Prostate gland (tissue), 2 donors: ENCODE results near the gene PRKAG2. TPM values are rescaled to one million over a fixed set of nuclear protein-coding genes. Genes with fewer than 3 reads are reported as not detected.
"Not testable (repeated sequence)": the region's sequence is repeated elsewhere in the genome, so short reads cannot be mapped to it uniquely, and the experiment has no call there.

Source experiments
- DNase-seq: peaks from one replicate; pipeline ENCODE4 v3.0.0-alpha.2; 2019; ENCODE audit warnings: low spot score
- H3K27ac ChIP-seq, 2 donors: fragments of 200-600 bp; sonication (generic); 2 replicates each; pipeline ENCODE4 v1.5.1; 2017 to 2019
- H3K27me3 ChIP-seq: fragments of 200-600 bp; sonication (generic); replicated peaks from 2 replicates; pipeline ENCODE4 v1.5.1; 2019; ENCODE audit not compliant: insufficient read depth
- H3K36me3 ChIP-seq, 2 donors: fragments of 200-600 bp; sonication (generic); 1 replicate in 1 of 2; 2 replicates in 1 of 2; pipeline versions ENCODE4 v1.5.1 to v1.8.1; 2017 to 2019
- H3K4me1 ChIP-seq: fragments of 200-600 bp; sonication (generic); replicated peaks from 2 replicates; pipeline ENCODE4 v1.5.1; 2019
- H3K4me3 ChIP-seq, 2 donors: fragments of 200-600 bp; sonication (generic); 2 replicates each; pipeline ENCODE4 v1.5.1; 2017 to 2019
- H3K9me3 ChIP-seq: fragments of 200-600 bp; sonication (generic); 2 replicates; pipeline ENCODE4 v1.5.1; 2017
- POLR2A ChIP-seq: fragments of 450-650 bp; IDR thresholded peaks from one replicate; pipeline ENCODE4 v1.6.1; 2016; ENCODE audit warnings: antibody characterized with exemption, mild to moderate bottlenecking
- POLR2AphosphoS5 ChIP-seq: sonication (generic); formaldehyde crosslinking; IDR thresholded peaks from one replicate; pipeline ENCODE4 v1.6.1; 2017; ENCODE audit warnings: antibody characterized with exemption
- WGBS: methylation state at CpG from one replicate; pipeline ENCODE4 v1.1.5; 2018; 5-methylcytosine and 5-hydroxymethylcytosine counted together
- intact Hi-C: fragments of 100-400 bp; cut with DNase I; formaldehyde crosslinking; loops from one replicate; pipeline ENCODE4 v1.14.2; 2022
- total RNA-seq, 2 donors: library from RNA; depleted of rRNA; stranded (reverse); fragments of >200 nt; gene quantifications; one replicate each; pipeline ENCODE4 v1.1.0, GENCODE V29; 2016
- TF ChIP-seq, protein P1 (sequence below), 4 experiments: fragments of 200-600 bp in 2 of 4; fragments of 450-650 bp in 2 of 4; sonication (generic) in 2 of 4; IDR thresholded peaks; 1 replicate in 3 of 4; 2 replicates in 1 of 4; pipeline ENCODE4 v1.5.1; 2016 to 2019; ENCODE audit warnings: antibody characterized with exemption in 4 of 4, mild to moderate bottlenecking in 2 of 4, moderate library complexity in 2 of 4

Gene PRKAG2
- total RNA-seq, 2 donors from 2014 or later, result 31.6 to 38.1 TPM

DNA sequence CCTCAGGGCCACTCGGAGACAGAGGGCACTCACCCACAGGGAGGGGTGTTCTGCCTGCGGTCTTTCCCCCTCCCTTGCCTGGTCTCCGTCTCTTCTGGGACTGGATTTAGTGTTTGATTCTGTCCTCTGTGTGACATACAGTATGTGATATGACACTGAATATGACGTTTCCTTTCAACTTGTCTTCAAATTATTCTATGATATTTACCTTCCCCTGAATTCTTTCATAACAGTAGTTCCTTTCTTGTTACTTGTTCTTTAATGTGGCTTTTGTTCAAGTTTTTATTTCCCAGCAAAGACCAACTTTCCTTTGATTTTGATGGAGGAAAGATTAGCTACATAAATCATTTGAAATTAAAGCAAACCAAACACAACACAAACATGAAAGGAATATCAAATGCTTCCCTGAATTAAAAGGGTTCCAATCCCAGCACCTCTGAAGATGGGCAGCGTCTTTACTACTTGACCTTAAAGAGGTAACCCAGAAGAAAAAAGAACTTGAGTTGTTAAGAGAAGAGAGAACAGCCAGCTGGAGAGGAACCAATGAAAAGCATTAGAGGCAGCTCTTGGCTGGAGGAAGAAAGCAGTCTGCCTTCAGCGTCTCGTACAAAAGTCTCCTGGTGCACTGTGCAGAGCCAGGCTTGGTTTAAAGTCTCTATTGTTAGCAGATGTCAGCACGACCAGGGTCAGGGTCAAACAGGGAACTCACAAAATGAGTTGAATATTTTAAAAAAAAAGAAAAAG is 338.9 kb downstream of the PRKAG2 start:
- Histone ChIP-seq H3K9me3 (no peaks in the 10 kb centered on the region), H3K27ac (peak overlapping the region; percentile 30 to 68), H3K4me3 (no peak overlapping the region), H3K36me3 (no peaks in the 10 kb centered on the region), H3K4me1 (peaks cover 6% of the 10 kb centered on the region), H3K27me3 (no peaks in the 10 kb centered on the region)
- intact Hi-C loops, result no loop called here
- 11% methylated on average over 8 of the region's 8 CpGs for WGBS
- DNase-seq, result peak; percentile 75
- peak; percentile 83 for TF ChIP-seq POLR2AphosphoS5
- no peak for TF ChIP-seq POLR2A
- TF ChIP-seq, protein P1, sequence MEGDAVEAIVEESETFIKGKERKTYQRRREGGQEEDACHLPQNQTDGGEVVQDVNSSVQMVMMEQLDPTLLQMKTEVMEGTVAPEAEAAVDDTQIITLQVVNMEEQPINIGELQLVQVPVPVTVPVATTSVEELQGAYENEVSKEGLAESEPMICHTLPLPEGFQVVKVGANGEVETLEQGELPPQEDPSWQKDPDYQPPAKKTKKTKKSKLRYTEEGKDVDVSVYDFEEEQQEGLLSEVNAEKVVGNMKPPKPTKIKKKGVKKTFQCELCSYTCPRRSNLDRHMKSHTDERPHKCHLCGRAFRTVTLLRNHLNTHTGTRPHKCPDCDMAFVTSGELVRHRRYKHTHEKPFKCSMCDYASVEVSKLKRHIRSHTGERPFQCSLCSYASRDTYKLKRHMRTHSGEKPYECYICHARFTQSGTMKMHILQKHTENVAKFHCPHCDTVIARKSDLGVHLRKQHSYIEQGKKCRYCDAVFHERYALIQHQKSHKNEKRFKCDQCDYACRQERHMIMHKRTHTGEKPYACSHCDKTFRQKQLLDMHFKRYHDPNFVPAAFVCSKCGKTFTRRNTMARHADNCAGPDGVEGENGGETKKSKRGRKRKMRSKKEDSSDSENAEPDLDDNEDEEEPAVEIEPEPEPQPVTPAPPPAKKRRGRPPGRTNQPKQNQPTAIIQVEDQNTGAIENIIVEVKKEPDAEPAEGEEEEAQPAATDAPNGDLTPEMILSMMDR (IDR thresholded peaks at IDR 0.05), result no peak

DNA sequence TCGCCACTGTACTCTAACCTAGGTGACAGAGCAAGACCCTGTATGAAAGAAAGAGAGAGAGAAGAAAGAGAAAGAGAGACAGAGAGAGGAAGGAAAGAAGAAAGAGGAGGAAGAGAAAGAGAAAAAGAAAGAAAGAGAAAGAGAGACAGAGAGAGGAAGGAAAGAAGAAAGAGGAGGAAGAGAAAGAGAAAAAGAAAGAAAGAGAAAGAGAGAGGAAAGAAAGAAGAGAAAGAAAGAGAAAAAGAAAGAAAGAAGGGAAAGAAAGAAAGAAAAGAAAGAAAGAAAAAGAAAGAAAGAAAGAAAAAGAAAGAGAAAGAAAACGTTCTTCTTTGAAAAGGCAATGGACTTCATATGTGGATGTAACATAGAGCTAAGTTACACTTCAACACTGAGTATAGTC is 340.7 kb downstream of the PRKAG2 start:
- DNase-seq, H3K27me3 ChIP-seq, H3K4me3 ChIP-seq, H3K9me3 ChIP-seq, H3K27ac ChIP-seq, intact Hi-C loops, H3K4me1 ChIP-seq, H3K36me3 ChIP-seq: not testable (repeated sequence)
- WGBS, result 93% methylated on average over 2 of the region's 2 CpGs

DNA sequence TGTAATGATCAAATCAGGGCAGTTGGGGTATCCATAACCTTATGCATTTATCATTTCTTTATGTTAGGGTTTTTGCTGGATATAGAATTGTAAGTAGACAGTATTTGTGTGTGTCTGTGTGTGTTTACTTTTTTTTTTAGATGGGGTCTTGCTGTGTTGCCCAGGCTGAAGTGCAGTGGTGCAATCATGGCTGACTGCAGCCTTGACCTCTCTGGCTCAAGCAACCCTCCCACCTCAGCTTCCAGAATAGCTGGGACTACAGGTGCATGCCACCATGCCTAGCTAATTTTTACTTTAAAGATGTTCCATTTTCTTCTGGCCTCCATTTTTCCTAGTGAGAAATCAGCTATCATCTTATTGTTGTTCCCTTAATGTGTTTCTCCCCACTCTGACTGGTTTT is 347.1 kb downstream of the PRKAG2 start:
- Histone ChIP-seq H3K4me3 (no peak overlapping the region), H3K27ac (no peak overlapping the region), H3K27me3 (no peaks in the 10 kb centered on the region), H3K36me3 (no peaks in the 10 kb centered on the region), H3K9me3 (no peaks in the 10 kb centered on the region), H3K4me1 (no peaks in the 10 kb centered on the region)
- intact Hi-C loops, result no loop called here
- no peak for DNase-seq
- TF ChIP-seq POLR2AphosphoS5 (no peak), POLR2A (no peak)
- TF ChIP-seq, protein P1 (IDR thresholded peaks at IDR 0.05), result no peak

DNA sequence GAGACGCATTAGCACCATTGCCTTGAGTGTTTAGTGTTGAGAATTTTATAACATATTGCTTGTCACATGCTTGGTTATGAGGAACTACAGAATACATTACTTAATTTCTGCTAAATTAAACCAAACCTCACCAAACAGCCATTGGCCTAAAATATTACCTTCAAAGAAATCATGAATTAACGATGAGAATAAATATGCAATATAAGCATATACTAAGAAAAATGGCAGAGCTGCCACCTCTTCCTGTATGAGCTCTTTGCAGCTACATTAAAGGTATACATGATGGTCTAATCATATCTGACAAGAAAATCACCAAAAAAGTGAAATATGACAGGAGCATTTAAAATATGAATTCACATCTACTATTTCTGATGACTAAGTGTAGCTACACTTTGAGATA is 352.1 kb downstream of the PRKAG2 start:
- 93% methylated on average over 2 of the region's 2 CpGs for WGBS
- DNase-seq, result no peak
- intact Hi-C loops, result loop anchor here (5.0 kb wide), 1 partner anchor 182 kb away; no protein-coding TSS in a partner anchor
- Histone ChIP-seq H3K27ac (no peak overlapping the region), H3K9me3 (no peaks in the 10 kb centered on the region), H3K4me1 (no peaks in the 10 kb centered on the region), H3K4me3 (no peak overlapping the region), H3K27me3 (no peaks in the 10 kb centered on the region), H3K36me3 (no peaks in the 10 kb centered on the region)
- TF ChIP-seq, protein P1 (IDR thresholded peaks at IDR 0.05), result no peak
- TF ChIP-seq POLR2A (no peak), POLR2AphosphoS5 (no peak)

DNA sequence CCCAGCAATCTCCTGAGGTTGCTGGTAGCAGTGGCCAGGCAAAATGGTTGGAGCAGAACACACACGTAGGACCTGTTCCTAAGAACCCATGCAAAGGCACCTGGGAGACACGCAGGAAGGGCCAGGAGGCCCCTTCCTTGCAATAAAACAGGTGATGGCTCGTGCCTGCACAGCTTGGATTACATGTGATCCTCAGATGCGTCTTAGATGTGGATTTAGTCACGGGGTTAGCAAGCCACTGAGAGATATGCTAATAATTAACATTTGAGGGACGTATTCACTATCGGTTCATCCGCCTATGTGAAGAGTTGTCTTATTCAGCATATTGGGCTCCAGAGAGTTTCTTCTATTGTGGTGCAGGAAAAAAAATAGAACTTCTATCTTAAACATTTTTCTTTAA is 352.6 kb downstream of the PRKAG2 start:
- Histone ChIP-seq H3K27ac (no peak overlapping the region), H3K9me3 (no peaks in the 10 kb centered on the region), H3K36me3 (no peaks in the 10 kb centered on the region), H3K4me1 (no peaks in the 10 kb centered on the region), H3K27me3 (no peaks in the 10 kb centered on the region), H3K4me3 (no peak overlapping the region)
- WGBS, result 70% methylated on average over 8 of the region's 8 CpGs
- TF ChIP-seq, protein P1 (IDR thresholded peaks at IDR 0.05), result no peak
- TF ChIP-seq POLR2AphosphoS5 (no peak), POLR2A (no peak)
- intact Hi-C loops, result loop anchor here (5.0 kb wide), 1 partner anchor 183 kb away; no protein-coding TSS in a partner anchor
- no peak for DNase-seq
